ENCODE measurements around the gene UGGT1. TPM values are rescaled to one million over a fixed set of nuclear protein-coding genes. Genes with fewer than 3 reads are reported as not detected.

Gene UGGT1
- total RNA-seq, 1 donor from 2014 or later: 50.3 TPM

DNA sequence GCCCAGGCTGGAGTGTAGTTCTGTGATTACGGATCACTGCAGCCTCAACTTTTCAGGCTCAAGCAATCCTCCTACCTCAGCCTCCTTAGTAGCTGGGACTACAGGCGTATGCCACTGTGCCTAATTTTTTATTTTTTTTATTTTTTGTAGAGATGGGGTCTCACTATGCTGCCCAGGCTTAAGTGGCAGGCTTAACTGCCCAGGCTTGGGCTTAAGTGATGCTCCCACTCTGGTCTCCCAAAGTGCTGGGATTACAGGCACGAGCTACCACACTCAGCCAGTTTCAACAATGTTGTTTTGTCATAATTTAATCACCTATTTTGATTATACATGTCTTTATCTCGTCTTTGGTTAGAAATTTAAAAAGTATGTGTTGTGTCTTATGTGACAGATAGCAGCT lies 18.2 kb downstream of the UGGT1 start:
- no peak for DNase-seq (ENCODE audit: low spot score)

DNA sequence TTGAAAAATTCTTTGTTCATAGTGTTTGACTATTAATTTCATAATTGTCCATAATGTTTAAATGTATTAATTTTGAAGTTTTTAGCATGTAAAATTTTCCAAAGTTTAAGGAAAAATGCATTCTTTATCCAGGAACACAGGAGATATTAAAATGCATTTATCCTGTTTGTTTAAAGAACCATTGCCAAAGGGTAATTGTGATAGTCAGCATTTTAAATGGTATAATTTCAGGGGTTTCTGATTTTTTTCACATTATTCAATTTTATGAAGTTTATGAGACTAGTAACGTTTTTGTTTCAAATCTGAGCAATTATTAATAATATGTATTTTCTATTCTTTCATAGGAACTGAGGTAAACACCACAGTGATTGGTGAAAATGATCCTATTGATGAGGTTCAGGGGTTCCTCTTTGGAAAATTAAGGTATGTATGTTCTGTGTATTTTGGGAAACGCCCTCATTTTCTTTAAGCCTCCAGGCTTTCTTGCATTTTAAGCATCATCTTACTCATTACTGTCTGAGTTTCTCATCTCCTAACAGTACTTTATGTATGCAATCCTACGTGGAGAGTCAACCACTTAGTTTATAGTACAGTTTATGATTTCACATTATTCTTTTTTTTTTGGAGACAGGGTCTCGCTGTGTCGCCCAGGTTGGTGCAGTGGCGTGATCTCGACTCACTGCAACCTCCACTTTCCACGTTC lies 25.1 kb downstream of the UGGT1 start:
- DNase-seq (ENCODE audit: low spot score): no peak

DNA sequence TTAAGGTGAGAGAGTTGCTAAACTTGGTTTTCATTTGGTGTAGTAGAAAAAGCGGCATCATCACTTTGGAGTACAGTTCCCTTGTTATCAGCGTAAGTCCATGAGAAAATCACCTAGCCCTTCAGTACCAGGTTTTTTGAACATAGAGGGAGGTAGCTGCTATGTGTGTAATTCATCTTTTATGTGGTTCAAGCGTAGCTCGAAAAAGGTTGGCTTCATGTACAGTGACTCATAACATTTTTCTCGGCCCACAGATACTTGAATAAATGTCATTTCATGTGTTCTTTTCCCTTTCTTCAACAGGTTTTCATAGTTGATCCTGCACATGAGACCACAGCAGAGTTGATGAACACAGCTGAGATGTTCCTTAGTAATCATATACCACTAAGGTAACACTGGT lies 43.6 kb downstream of the UGGT1 start:
- DNase-seq (ENCODE audit: low spot score): no peak

GRCh38 chr2:128137094-128137616 lies 46.2 kb downstream of the UGGT1 start:
- DNase-seq (ENCODE audit: low spot score): no peak

- DNase-seq (ENCODE audit: low spot score): no peak
Measured at GRCh38 chr2:128139624-128140023, 48.6 kb downstream of the UGGT1 start.

DNA sequence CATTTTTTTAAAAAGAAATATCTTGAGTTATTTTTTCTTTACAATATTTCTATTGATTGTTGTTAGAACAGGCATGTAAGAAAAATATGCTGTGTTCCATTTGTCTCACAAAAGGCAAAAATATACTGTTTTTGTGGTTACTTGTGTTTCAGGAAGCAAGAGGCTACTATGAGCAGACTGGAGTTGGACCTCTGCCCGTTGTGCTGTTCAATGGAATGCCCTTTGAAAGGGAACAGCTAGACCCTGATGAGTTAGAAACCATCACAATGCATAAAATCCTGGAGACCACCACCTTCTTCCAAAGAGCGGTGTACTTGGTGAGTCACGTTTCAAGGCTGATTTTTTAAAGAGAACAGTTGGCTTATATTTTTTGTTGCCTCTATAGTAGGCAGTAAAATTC lies 54.7 kb downstream of the UGGT1 start:
- DNase-seq (ENCODE audit: low spot score): no peak

DNA sequence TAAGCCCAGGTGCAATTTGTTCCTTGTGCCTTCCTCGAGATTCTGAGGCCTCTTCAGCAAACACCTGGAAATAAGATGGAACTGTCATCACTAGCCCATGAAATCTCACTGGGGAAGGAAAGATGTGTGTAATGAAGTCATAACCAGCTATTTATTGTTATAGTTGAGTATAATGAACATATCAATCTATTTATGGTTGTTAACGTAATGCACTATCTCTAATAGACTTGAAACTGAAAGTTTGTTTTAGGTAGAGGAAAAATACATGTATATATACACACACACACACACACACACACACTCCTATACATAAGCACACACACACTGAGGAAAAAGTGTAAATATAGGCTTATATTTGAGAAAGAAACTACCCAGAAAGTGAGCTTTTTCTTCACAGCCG lies 62.8 kb downstream of the UGGT1 start:
- no peak for DNase-seq (ENCODE audit: low spot score)

DNA sequence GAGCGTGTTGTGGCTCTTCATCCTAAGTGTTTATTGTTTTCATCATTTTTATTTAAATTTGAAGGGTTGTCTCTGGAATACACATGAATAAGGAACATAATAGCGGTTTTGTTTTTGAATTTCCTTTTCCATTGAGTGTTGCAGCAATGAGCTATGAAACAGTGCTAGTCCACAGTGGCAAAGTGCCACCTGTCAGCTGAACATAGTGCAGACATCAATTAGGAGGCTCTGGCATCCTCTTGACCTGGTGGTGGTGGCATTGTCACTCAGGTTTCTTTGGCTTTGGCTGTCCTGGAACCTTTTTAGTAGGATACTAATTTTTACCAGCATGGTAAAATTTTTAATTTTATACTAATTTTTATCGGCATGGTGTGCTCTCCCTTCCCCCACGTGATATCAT lies 63.2 kb downstream of the UGGT1 start:
- no peak for DNase-seq (ENCODE audit: low spot score)

DNA sequence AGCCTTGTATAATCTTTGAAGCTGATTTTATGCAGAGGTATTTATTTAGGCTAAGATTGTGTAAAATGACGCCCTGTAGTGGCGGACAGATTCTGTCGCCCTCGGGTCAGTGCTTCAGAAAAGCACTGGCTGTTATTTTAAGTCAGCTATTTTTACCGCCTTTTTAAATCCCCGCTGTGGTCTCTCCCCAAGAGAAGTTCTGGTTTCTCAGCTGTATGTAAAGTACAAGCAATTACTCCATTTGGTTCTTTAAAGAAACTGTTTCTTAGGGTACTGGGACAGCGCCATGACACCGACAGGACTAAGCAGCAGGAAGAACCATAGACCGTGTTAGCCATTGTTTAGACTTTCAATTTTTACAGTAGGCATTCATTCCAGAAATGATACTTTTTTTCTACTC lies 65.0 kb downstream of the UGGT1 start:
- DNase-seq (ENCODE audit: low spot score): no peak

DNA sequence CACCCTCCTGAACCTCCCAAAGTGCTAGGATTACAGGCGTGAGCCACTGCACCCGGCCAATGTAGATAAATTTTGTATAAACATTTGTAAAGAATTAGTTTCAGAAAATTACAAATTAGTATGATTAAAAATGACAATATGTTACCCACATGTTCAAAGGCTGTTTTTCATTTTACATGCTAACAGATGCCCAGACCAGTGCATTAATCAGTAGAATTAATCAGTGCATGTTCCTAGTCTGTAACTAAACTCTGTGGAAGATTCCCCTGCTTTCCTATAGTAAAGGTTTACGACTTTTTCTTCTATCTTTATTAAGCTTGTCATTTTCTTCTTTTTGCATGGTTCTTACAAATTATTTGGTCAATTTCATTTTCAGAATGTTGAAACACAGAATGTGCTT lies 65.8 kb downstream of the UGGT1 start:
- DNase-seq (ENCODE audit: low spot score): no peak

DNA sequence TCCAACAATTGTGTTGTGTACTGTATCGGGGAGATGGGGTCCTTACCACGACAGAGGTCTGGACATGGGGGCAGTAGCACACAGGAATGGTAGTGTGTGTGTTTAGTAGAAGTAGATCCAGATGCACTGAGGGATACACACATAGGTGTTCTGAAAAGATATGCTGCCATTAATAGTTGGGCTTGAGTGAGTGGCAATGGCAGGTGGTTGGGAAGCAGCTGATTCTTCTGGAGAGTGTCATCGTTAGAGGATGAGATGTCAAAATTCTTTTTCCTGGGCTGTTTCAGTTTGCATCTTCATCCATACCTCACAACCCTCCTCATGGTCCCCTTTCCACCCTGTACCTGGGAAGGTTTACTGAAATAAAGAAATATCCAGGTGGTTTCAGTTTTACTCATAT lies 66.6 kb downstream of the UGGT1 start:
- DNase-seq (ENCODE audit: low spot score): no peak

DNA sequence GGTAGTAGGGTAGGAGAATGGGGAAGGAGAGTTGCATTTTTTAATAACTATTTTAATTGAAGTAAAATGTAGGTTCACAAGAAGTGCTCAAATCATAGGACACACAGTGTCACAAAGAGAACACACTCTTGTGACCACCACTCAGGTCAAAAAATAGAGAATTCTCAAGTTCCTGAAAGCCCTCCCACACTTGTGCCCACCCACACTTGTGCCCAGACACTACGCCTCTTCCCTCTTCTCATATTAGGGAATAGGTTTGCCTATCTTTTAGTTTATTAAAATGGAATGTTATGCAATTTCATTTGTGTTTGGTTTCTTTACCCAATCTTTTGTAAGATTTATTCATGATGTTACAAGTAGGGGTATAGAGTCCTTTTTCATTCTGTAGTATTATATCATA lies 67.2 kb downstream of the UGGT1 start:
- DNase-seq (ENCODE audit: low spot score): no peak

DNA sequence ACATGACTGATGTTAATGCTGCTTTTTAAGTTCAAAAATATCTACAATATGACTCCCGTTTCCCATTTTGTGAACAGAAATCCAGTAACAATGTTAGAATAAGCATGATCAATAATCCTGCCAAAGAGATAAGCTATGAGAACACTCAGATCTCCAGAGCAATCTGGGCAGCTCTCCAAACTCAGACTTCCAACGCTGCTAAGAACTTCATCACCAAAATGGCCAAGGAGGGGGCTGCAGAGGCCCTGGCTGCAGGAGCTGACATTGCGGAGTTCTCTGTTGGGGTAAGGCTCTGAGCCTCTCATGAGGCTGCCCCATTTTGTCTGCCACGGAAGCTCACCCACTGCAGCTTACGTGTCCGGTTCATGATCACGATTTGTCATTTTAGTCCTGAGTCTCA lies 68.4 kb downstream of the UGGT1 start:
- no peak for DNase-seq (ENCODE audit: low spot score)

GRCh38 chr2:128160616-128161275 lies 69.7 kb downstream of the UGGT1 start:
- no peak for DNase-seq (ENCODE audit: low spot score)

DNA sequence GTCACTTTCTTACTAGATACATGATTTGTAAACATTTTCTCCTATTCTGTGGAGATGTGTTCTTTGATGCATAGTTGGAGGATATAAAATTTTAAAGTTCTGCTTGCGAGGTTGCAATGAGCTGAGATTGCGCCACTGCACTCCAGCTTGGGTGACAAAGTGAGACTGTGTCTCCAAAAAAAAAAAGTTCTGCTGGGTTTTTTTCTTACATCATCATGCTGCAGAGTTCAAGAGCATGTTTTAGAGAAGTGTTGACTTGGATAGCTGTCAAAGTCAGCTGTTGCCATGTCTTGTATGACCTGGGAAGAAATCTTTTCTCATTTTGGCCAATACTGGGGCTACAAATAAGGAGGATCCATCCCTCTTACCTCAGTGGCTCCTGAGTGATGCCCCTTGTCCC lies 71.3 kb downstream of the UGGT1 start:
- no peak for DNase-seq (ENCODE audit: low spot score)

DNA sequence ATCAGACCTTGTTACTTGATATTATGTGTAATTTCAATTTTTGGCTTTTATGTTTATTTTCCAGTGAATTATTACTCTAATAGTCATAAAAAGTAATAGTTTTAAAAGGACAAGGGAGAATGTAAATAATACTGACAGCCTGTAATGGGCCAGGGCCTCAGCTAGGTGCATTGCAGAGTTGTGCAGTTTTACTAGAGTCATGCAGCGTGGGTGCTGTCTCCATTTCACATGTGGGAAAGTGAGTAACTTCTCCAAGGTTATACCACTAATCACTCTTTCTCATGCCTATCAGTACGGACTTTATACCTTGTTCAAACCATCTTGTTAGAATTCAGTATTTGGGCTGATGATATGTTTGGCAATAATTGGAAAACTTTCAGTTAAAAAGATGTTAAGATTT lies 73.3 kb downstream of the UGGT1 start:
- no peak for DNase-seq (ENCODE audit: low spot score)

- no peak for DNase-seq (ENCODE audit: low spot score)
Measured at GRCh38 chr2:128166746-128167353, 75.8 kb downstream of the UGGT1 start.

GRCh38 chr2:128169094-128169493 lies 78.1 kb downstream of the UGGT1 start:
- no peak for DNase-seq (ENCODE audit: low spot score)

DNA sequence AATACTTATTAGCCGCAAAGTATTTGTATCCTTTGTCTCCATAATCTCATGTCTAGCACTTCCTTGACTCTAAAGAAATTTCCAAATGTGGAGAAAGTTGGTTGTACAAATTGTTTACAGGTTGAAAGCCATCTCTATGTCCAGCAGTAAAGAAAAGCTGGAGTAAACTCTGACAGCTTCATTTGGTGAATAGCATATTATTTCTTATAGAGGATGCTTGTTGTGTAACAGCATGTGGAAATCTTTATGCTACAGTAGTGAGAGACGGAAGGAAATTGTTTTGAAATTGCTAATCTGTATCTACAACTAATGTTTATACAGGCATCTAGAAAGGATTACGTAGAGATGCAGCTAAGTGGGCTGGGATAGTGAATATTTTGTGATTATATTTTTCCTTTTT lies 78.5 kb downstream of the UGGT1 start:
- DNase-seq (ENCODE audit: low spot score): no peak

DNA sequence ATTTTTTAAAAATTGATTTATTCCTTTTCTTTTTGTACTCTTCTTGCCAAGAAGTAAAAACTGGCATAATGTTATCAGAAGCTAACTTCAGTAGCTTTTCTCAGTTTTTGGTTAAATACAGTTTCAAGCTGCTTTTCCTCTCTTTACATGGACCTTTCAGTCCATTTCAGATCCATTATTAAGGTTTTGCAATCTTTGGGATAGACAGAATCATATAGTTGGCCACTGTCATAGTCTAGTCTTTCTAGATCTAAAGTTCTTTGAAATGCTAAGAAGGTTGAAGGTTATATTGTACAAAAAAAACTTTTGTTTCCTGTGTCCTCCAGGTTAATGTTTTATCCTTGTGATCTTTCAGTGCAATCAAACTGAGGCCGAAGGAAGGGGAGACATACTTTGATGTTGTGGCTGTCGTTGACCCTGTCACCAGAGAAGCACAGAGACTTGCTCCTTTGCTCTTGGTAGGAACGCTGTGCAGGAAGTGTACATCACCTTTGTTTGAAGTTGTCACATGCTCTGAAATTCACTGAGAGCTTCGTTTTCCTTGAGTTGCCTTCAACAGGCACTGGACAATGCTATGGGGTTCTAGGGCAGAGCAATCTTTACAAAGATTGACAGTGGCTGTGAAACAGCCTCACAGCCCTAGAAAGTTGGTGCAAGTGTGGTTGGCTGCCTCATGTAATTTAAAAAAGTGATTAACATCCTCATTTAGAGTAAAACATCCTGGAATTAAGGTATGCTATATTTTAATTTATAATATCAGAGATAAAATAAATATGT lies 79.1 kb downstream of the UGGT1 start:
- no peak for DNase-seq (ENCODE audit: low spot score)

- DNase-seq (ENCODE audit: low spot score): no peak
Measured at GRCh38 chr2:128170776-128171175, 79.8 kb downstream of the UGGT1 start.

DNA sequence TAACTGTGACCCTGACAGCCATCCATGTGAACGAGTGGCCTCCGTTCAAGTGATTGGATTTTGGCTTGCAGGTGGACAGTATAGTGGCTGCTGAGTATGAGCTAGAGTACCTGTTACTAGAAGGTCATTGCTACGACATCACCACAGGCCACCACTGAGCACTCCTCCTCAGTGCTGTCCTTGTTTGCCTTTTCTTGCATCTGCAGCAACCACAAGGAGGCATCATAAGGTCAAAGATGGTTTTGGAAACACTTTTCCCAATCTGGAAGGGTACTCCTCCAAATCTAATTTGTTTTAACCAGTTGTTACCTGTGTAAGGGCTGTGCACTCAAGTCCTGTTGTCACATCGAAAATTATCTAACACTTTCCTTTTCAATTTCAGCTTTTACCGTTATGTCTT lies 81.2 kb downstream of the UGGT1 start:
- DNase-seq (ENCODE audit: low spot score): no peak
